ENCODE measurements around the gene ARSG. TPM values are rescaled to one million over a fixed set of nuclear protein-coding genes. Genes with fewer than 3 reads are reported as not detected.
"Not testable (repeated sequence)": the region's sequence is repeated elsewhere in the genome, so short reads cannot be mapped to it uniquely, and the experiment has no call there.

Gene ARSG
- polyA plus RNA-seq, 1 donor (not counting 4 experiments of a cell fraction or from before 2014, with no cell fraction given): 0.41 TPM

GRCh38 chr17:68277807-68278206 lies 13.5 kb upstream of the ARSG start:
- Histone ChIP-seq H3K4me2 (ENCODE audit: control insufficient read depth, extremely low read depth, insufficient read depth, low read depth, low read length) (no peak overlapping the region), H3K9ac (ENCODE audit: control insufficient read depth, extremely low read depth, insufficient read depth, low read length) (no peak overlapping the region), H3K36me3 (ENCODE audit: control insufficient read depth in 2 of 2, extremely low read depth in 1 of 2, insufficient read depth in 2 of 2, low read length in 2 of 2) (no peaks in the 10 kb centered on the region), H3K9me1 (ENCODE audit: control insufficient read depth, extremely low read depth, insufficient read depth, low read length) (no peaks in the 10 kb centered on the region), H3K4me1 (ENCODE audit: control insufficient read depth, extremely low read depth, insufficient read depth, low read length) (no peaks in the 10 kb centered on the region), H2AFZ (ENCODE audit: control insufficient read depth, low read length) (no peak overlapping the region), H3K9me3 (ENCODE audit: control insufficient read depth, low read depth, low read length) (peaks cover 3% of the 10 kb centered on the region), H4K20me1 (ENCODE audit: control insufficient read depth, extremely low read depth, insufficient read depth, low read length) (no peaks in the 10 kb centered on the region), H3K79me2 (ENCODE audit: control insufficient read depth, insufficient read depth, low read length) (no peaks in the 10 kb centered on the region), H3K4me3 (ENCODE audit: control insufficient read depth in 2 of 3, extremely low read depth in 1 of 3, insufficient read depth in 2 of 3, low read depth in 1 of 3, low read length in 3 of 3) (no peak overlapping the region), H3K27me3 (ENCODE audit: control insufficient read depth, extremely low read depth, insufficient read depth, low read length) (no peaks in the 10 kb centered on the region), H3K27ac (ENCODE audit: control insufficient read depth, insufficient read depth, low read length) (no peak overlapping the region)
- dilution Hi-C loops (cut with MboI; ENCODE audit: extremely low pct_ligation_motif_present, low sequenced_read_pairs): no loop called here
- FAIRE-seq (no peak), DNase-seq (ENCODE audit: low read depth, low spot score) (no peak)
- TF ChIP-seq EZH2 (IDR thresholded peaks at IDR 0.05; ENCODE audit: low read length): no peak
- TF ChIP-seq CTCF (optimal IDR thresholded peaks at IDR 0.05 in 1 of 3, IDR thresholded peaks at IDR 0.05 in 1 of 3, conservative IDR thresholded peaks at IDR 0.05 in 1 of 3; ENCODE audit: extremely low read depth in 1 of 3, insufficient read depth in 2 of 3, low read length in 3 of 3): no peak

- H3K27me3 ChIP-seq (ENCODE audit: control insufficient read depth, extremely low read depth, insufficient read depth, low read length); H3K27ac ChIP-seq (ENCODE audit: control insufficient read depth, insufficient read depth, low read length); H3K36me3 ChIP-seq (ENCODE audit: control insufficient read depth in 2 of 2, extremely low read depth in 1 of 2, insufficient read depth in 2 of 2, low read length in 2 of 2); H3K9me3 ChIP-seq (ENCODE audit: control insufficient read depth, low read depth, low read length); H3K4me3 ChIP-seq (ENCODE audit: control insufficient read depth in 2 of 3, extremely low read depth in 1 of 3, insufficient read depth in 2 of 3, low read depth in 1 of 3, low read length in 3 of 3); FAIRE-seq; H3K79me2 ChIP-seq (ENCODE audit: control insufficient read depth, insufficient read depth, low read length); DNase-seq (ENCODE audit: low read depth, low spot score); dilution Hi-C loops (cut with MboI; ENCODE audit: extremely low pct_ligation_motif_present, low sequenced_read_pairs); H3K9ac ChIP-seq (ENCODE audit: control insufficient read depth, extremely low read depth, insufficient read depth, low read length); H2AFZ ChIP-seq (ENCODE audit: control insufficient read depth, low read length); H4K20me1 ChIP-seq (ENCODE audit: control insufficient read depth, extremely low read depth, insufficient read depth, low read length); H3K4me1 ChIP-seq (ENCODE audit: control insufficient read depth, extremely low read depth, insufficient read depth, low read length); H3K4me2 ChIP-seq (ENCODE audit: control insufficient read depth, extremely low read depth, insufficient read depth, low read depth, low read length); H3K9me1 ChIP-seq (ENCODE audit: control insufficient read depth, extremely low read depth, insufficient read depth, low read length): not testable (repeated sequence)
Measured at GRCh38 chr17:68281965-68282364, 9.3 kb upstream of the ARSG start.

- Histone ChIP-seq H4K20me1 (ENCODE audit: control insufficient read depth, extremely low read depth, insufficient read depth, low read length) (no peaks in the 10 kb centered on the region), H3K79me2 (ENCODE audit: control insufficient read depth, insufficient read depth, low read length) (no peaks in the 10 kb centered on the region), H3K4me2 (ENCODE audit: control insufficient read depth, extremely low read depth, insufficient read depth, low read depth, low read length) (no peak overlapping the region), H2AFZ (ENCODE audit: control insufficient read depth, low read length) (no peak overlapping the region), H3K9me1 (ENCODE audit: control insufficient read depth, extremely low read depth, insufficient read depth, low read length) (no peaks in the 10 kb centered on the region), H3K36me3 (ENCODE audit: control insufficient read depth in 2 of 2, extremely low read depth in 1 of 2, insufficient read depth in 2 of 2, low read length in 2 of 2) (no peaks in the 10 kb centered on the region), H3K4me1 (ENCODE audit: control insufficient read depth, extremely low read depth, insufficient read depth, low read length) (peaks cover 18% of the 10 kb centered on the region), H3K27me3 (ENCODE audit: control insufficient read depth, extremely low read depth, insufficient read depth, low read length) (peaks cover 31% of the 10 kb centered on the region), H3K9me3 (ENCODE audit: control insufficient read depth, low read depth, low read length) (no peaks in the 10 kb centered on the region), H3K27ac (ENCODE audit: control insufficient read depth, insufficient read depth, low read length) (no peak overlapping the region), H3K9ac (ENCODE audit: control insufficient read depth, extremely low read depth, insufficient read depth, low read length) (no peak overlapping the region), H3K4me3 (ENCODE audit: control insufficient read depth in 2 of 3, extremely low read depth in 1 of 3, insufficient read depth in 2 of 3, low read depth in 1 of 3, low read length in 3 of 3) (no peak overlapping the region)
- TF ChIP-seq CTCF (optimal IDR thresholded peaks at IDR 0.05 in 1 of 3, IDR thresholded peaks at IDR 0.05 in 1 of 3, conservative IDR thresholded peaks at IDR 0.05 in 1 of 3; ENCODE audit: extremely low read depth in 1 of 3, insufficient read depth in 2 of 3, low read length in 3 of 3): no peak
- TF ChIP-seq EZH2 (IDR thresholded peaks at IDR 0.05; ENCODE audit: low read length): no peak
- FAIRE-seq (no peak), DNase-seq (ENCODE audit: low read depth, low spot score) (no peak)
- dilution Hi-C loops (cut with MboI; ENCODE audit: extremely low pct_ligation_motif_present, low sequenced_read_pairs): no loop called here
Measured at GRCh38 chr17:68288375-68288774, 2.9 kb upstream of the ARSG start.
